ENCODE results near the gene POM121L2.

GRCh38 chr6:27297857-27298730, 14.0 kb downstream of the POM121L2 start:
- no peak for TF ChIP-seq CTCF (conservative IDR thresholded peaks at IDR 0.05; ENCODE audit: low read length)
- no peak for TF ChIP-seq EZH2phosphoT487 (IDR thresholded peaks at IDR 0.05; ENCODE audit: borderline replicate concordance)
